MM.1S (cell line): ENCODE results near the gene ETNK2.

Source experiments
- CTCF ChIP-seq: fragments of 300-600 bp; sonication (generic); IDR thresholded peaks from 2 replicates; pipeline ENCODE4 v1.5.1; 2016; ENCODE audit warnings: antibody characterized with exemption, low read length, mixed read lengths
- EZH2 ChIP-seq: fragments of 300-600 bp; sonication (generic); optimal IDR thresholded peaks from 2 replicates; pipeline ENCODE3; 2017; ENCODE audit warnings: low read depth, mild to moderate bottlenecking, antibody characterized with exemption, low read length, mixed read lengths

DNA sequence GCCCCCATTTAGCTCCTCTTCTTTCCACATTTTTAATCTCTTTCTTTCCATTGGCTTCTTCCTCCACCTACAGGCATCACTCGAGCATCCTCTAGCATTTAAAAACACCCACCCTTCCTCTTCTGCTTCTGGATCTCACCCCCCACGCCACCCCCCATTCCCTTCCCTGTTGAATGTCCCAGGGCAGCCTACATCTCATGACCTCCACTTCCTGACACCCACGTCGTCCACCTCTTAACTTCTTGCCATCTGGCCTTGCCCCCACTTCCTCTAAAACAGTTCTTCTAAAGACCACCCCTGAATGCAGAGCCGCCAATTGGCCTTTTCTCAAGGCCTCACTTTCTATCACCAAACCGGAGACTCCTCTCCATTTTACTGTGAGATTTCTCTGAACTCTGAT lies 6.1 kb upstream of the ETNK2 start:
- no peak for TF ChIP-seq CTCF
- no peak for TF ChIP-seq EZH2
